MM.1S (cell line): ENCODE data around the gene CRY2.
"Not testable (repeated sequence)": the region's sequence is repeated elsewhere in the genome, so short reads cannot be mapped to it uniquely, and the experiment has no call there.

Experiments used
- DNase-seq: peaks from one replicate; pipeline ENCODE4 v3.0.0-alpha.2; 2015
- H2AFZ ChIP-seq: fragments of 300-600 bp; sonication (generic); 2 replicates; pipeline ENCODE4 v1.6.0; 2016; ENCODE audit warnings: antibody characterized with exemption, low read length
- H3F3A ChIP-seq: fragments of 300-600 bp; sonication (generic); 2 replicates; pipeline ENCODE4 v1.6.1; 2016; ENCODE audit warnings: mild to moderate bottlenecking, antibody characterized with exemption, low read length, moderate library complexity, mixed read lengths; ENCODE audit not compliant: insufficient read depth
- H3K27ac ChIP-seq: fragments of 300-600 bp; sonication (generic); 2 replicates; pipeline ENCODE4 v1.5.1; 2016; ENCODE audit warnings: mild to moderate bottlenecking, low read length
- H3K27me3 ChIP-seq: fragments of 300-600 bp; sonication (generic); replicated peaks from 2 replicates; pipeline ENCODE4 v1.6.0; 2016; ENCODE audit warnings: low read length; ENCODE audit not compliant: insufficient read depth
- H3K36me3 ChIP-seq: fragments of 300-600 bp; sonication (generic); replicated peaks from 2 replicates; pipeline ENCODE4 v1.6.1; 2016; ENCODE audit warnings: mild to moderate bottlenecking, low read length, mixed read lengths; ENCODE audit not compliant: insufficient read depth
- H3K4me1 ChIP-seq: fragments of 300-600 bp; sonication (generic); 2 replicates; pipeline ENCODE4 v1.6.1; 2016; ENCODE audit warnings: low read length, mixed read lengths
- H3K4me2 ChIP-seq: fragments of 300-600 bp; sonication (generic); 2 replicates; pipeline ENCODE4 v1.6.0; 2016; ENCODE audit warnings: low read depth, low read length
- H3K4me3 ChIP-seq: fragments of 300-600 bp; sonication (generic); 2 replicates; pipeline ENCODE4 v1.5.1; 2016; ENCODE audit warnings: low read length, mixed read lengths
- H3K79me2 ChIP-seq: fragments of 300-600 bp; sonication (generic); 2 replicates; pipeline ENCODE4 v1.6.1; 2016; ENCODE audit warnings: mixed run types, low read length, mixed read lengths
- H3K9ac ChIP-seq: fragments of 300-600 bp; sonication (generic); 2 replicates; pipeline ENCODE4 v1.6.1; 2016; ENCODE audit warnings: low read length, mixed read lengths
- H3K9me2 ChIP-seq: fragments of 300-600 bp; sonication (generic); replicated peaks from 2 replicates; pipeline ENCODE4 v1.6.1; 2016; ENCODE audit warnings: mild to moderate bottlenecking, low read length, mixed read lengths; ENCODE audit not compliant: insufficient read depth
- H3K9me3 ChIP-seq: fragments of 300-600 bp; sonication (generic); replicated peaks from 2 replicates; pipeline ENCODE4 v1.6.1; 2016; ENCODE audit warnings: mild to moderate bottlenecking, low read length, mixed read lengths; ENCODE audit not compliant: insufficient read depth
- H4K20me1 ChIP-seq: fragments of 300-600 bp; sonication (generic); 2 replicates; pipeline ENCODE4 v1.6.1; 2016; ENCODE audit warnings: mild to moderate bottlenecking, low read length, moderate library complexity, mixed read lengths; ENCODE audit not compliant: insufficient read depth
- CTCF ChIP-seq: fragments of 300-600 bp; sonication (generic); IDR thresholded peaks from 2 replicates; pipeline ENCODE4 v1.5.1; 2016; ENCODE audit warnings: antibody characterized with exemption, low read length, mixed read lengths
- EZH2 ChIP-seq: fragments of 300-600 bp; sonication (generic); optimal IDR thresholded peaks from 2 replicates; pipeline ENCODE3; 2017; ENCODE audit warnings: low read depth, mild to moderate bottlenecking, antibody characterized with exemption, low read length, mixed read lengths
- EZH2phosphoT487 ChIP-seq: fragments of 300-600 bp; sonication (generic); IDR thresholded peaks from 2 replicates; pipeline ENCODE4 v1.6.1; 2018; ENCODE audit warnings: antibody characterized with exemption, low read length

Gene CRY2

GRCh38 chr11:45905095-45905494, 57.8 kb downstream of the CRY2 start:
- Histone ChIP-seq H3K4me3 (no peak overlapping the region), H3K27ac (no peak overlapping the region), H2AFZ (no peak overlapping the region), H3K27me3 (peaks cover 26% of the 10 kb centered on the region), H3K4me1 (no peaks in the 10 kb centered on the region), H3K4me2 (no peak overlapping the region), H3K9ac (no peak overlapping the region), H3K36me3 (no peaks in the 10 kb centered on the region), H4K20me1 (no peaks in the 10 kb centered on the region), H3K9me3 (no peaks in the 10 kb centered on the region), H3K79me2 (no peaks in the 10 kb centered on the region), H3K9me2 (no peaks in the 10 kb centered on the region), H3F3A (no peaks in the 10 kb centered on the region)
- TF ChIP-seq EZH2phosphoT487 = no peak
- no peak for TF ChIP-seq CTCF
- no peak for TF ChIP-seq EZH2
- DNase-seq = no peak

GRCh38 chr11:45905576-45905975, 58.3 kb downstream of the CRY2 start:
- H3K27me3 ChIP-seq = peaks cover 23% of the 10 kb centered on the region
- not testable (repeated sequence) for H3F3A ChIP-seq, H2AFZ ChIP-seq, H3K4me1 ChIP-seq, H3K4me3 ChIP-seq, H3K9me3 ChIP-seq, H3K79me2 ChIP-seq, H4K20me1 ChIP-seq, H3K36me3 ChIP-seq, H3K9me2 ChIP-seq, H3K4me2 ChIP-seq, DNase-seq, H3K27ac ChIP-seq, H3K9ac ChIP-seq

GRCh38 chr11:45906096-45906682, 58.9 kb downstream of the CRY2 start:
- H3K4me1 ChIP-seq = no peaks in the 10 kb centered on the region
- H3K9me3 ChIP-seq = no peaks in the 10 kb centered on the region
- H3K79me2 ChIP-seq = no peaks in the 10 kb centered on the region
- H3K9ac ChIP-seq = no peak overlapping the region
- TF ChIP-seq EZH2phosphoT487 = no peak
- no peak for TF ChIP-seq EZH2
- no peak for TF ChIP-seq CTCF
- no peak overlapping the region for H2AFZ ChIP-seq
- H3K27me3 ChIP-seq = peaks cover 17% of the 10 kb centered on the region
- H3K27ac ChIP-seq = no peak overlapping the region
- DNase-seq = no peak
- no peak overlapping the region for H3K4me3 ChIP-seq
- no peaks in the 10 kb centered on the region for H3K9me2 ChIP-seq
- no peaks in the 10 kb centered on the region for H3F3A ChIP-seq
- no peak overlapping the region for H3K4me2 ChIP-seq
- no peaks in the 10 kb centered on the region for H4K20me1 ChIP-seq
- H3K36me3 ChIP-seq = no peaks in the 10 kb centered on the region

- no peaks in the 10 kb centered on the region for H4K20me1 ChIP-seq
- peaks cover 9% of the 10 kb centered on the region; the same call in 1 of the 2 replicates for H3K27me3 ChIP-seq
- no peaks in the 10 kb centered on the region for H3K9me3 ChIP-seq
- H3K4me2 ChIP-seq = no peak within 1 kb of the TSS
- no peak within 1 kb of the TSS for H3K9ac ChIP-seq
- no peaks in the 10 kb centered on the region for H3F3A ChIP-seq
- no peaks in the 10 kb centered on the region for H3K36me3 ChIP-seq
- DNase-seq = no peak
- H3K9me2 ChIP-seq = no peaks in the 10 kb centered on the region
- no peak within 1 kb of the TSS for H3K27ac ChIP-seq
- H2AFZ ChIP-seq = no peak within 1 kb of the TSS
- no peaks in the 10 kb centered on the region for H3K4me1 ChIP-seq
- H3K4me3 ChIP-seq = no peak within 1 kb of the TSS
- TF ChIP-seq EZH2phosphoT487 = no peak
- no peak for TF ChIP-seq EZH2
- no peaks in the 10 kb centered on the region for H3K79me2 ChIP-seq
Observed at GRCh38 chr11:45906965-45907611, 59.8 kb downstream of the CRY2 start, which contains the start of gene FREY1. Gene FREY1, minus strand, starts transcription at chr11:45907271. Its CDS starts 26 bp downstream, at chr11:45907245.
